T-helper 1 cell treated with Interleukin-12 subunit alpha and Interleukin-12 subunit beta and Interleukin-4 antibody, amounts not matched to agents 30 μg/mL and 1 μg/mL, for 36 hours (primary cell): Measurements from ENCODE around the gene HELT.
A peak's percentile ranks its signal among the peaks of the same experiment; 100 is the strongest.

ENCODE experiments used
- H3K27ac Mint-ChIP-seq: one replicate; pipeline ENCODE4 v1.8.0; 2021; ENCODE audit warnings: mild to moderate bottlenecking, mixed read lengths
- H3K27me3 Mint-ChIP-seq: one replicate; pipeline ENCODE4 v1.8.0; 2021; ENCODE audit warnings: low read depth, mixed read lengths
- H3K36me3 Mint-ChIP-seq: one replicate; pipeline ENCODE4 v1.8.0; 2021; ENCODE audit warnings: low read depth, mixed read lengths
- H3K4me1 Mint-ChIP-seq: one replicate; pipeline ENCODE4 v1.8.0; 2021; ENCODE audit warnings: low read depth, mixed read lengths
- H3K4me3 Mint-ChIP-seq: one replicate; pipeline ENCODE4 v1.8.0; 2021; ENCODE audit warnings: mild to moderate bottlenecking, moderate library complexity, mixed read lengths
- H3K9me3 Mint-ChIP-seq: one replicate; pipeline ENCODE4 v1.8.0; 2021; ENCODE audit warnings: mixed read lengths

The HELT gene

DNA sequence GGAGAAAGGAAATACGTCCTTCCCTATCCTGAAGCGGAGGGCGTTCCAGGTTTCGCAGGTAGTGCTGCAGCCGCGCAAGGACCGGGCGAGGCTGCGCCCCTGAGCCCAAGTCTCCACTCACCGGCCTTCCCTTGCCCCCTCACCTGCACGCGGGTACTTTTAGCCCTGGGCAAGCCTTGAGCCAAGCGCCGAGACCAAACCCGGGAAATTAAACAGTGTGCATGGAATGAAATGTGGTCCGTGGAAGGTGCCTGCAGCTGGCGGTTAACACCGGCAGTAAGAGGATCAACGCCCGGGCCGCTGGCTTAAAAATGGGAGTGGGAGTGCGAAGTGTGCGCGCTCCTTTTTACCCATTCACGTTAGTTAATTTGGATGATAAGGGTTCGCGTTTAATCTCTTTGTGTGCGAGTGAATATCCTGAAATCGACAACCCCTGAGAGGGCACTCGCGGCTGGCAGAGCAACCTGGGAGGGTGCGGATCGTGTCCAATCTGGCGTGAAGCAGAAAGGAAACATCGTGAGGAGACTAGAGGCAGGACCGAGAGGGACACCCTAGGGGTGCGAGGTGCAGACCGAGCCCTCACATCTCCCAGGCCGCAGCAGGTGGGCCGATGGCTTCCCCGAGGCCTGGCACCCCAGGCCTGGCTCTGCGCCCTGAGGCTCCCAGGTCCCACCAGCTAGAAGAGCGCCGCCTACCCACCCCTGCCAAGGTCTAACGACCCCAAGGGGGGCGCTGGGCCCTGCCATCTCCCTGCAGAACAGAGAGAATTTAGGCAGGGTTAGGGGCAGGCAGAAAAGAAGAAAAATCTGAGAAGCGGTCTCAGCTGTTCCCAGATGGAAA is 2.0 kb upstream of the HELT start:
- H3K4me1 Mint-ChIP-seq = peaks cover 21% of the 10 kb centered on the region
- H3K27me3 Mint-ChIP-seq = peaks cover 94% of the 10 kb centered on the region
- no peak overlapping the region for H3K27ac Mint-ChIP-seq
- no peaks in the 10 kb centered on the region for H3K9me3 Mint-ChIP-seq
- H3K36me3 Mint-ChIP-seq = no peaks in the 10 kb centered on the region
- no peak overlapping the region for H3K4me3 Mint-ChIP-seq

DNA sequence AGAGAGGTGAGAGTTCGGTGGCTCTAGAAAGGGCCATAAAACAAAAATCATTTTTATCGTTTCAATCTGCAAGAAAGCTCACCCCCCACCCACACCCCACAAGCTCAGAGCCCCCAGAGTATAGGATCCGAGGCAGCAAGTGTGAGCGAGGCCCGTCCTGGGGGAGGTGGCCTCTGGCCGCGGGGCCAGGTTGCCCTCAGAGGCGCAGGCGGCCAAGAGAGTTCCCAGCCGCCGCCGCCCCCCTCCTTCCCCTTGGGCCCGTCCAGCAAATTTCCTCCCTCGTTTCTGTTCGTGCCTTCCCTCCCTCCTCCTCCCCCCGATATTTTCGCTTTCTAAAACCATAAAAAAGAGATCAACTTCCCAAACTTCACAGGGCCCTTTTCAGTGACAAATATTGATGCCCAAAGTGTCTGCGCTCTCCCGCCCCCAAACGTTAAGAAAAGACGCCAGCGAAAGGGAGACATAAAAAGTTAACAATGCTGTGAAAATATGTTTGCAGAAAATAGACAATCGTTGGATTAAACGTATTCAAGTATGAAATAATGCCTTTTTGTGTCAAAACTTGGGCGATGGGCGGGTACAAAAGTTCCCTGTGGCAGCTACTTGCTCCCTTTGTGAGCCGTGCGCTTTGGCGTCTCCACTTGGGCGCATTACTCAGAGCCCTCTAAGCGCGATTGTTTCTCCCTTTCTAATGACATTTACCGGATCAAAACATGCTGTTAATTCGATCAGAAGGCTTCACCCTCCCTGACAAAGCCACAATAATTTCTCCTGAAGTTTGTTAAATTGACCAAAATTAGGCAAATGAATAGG is 1.1 kb upstream of the HELT start:
- Mint-ChIP-seq H3K4me3 (no peak overlapping the region), H3K36me3 (no peaks in the 10 kb centered on the region), H3K4me1 (peaks cover 21% of the 10 kb centered on the region), H3K27ac (no peak overlapping the region), H3K9me3 (no peaks in the 10 kb centered on the region), H3K27me3 (peaks cover 94% of the 10 kb centered on the region)

DNA sequence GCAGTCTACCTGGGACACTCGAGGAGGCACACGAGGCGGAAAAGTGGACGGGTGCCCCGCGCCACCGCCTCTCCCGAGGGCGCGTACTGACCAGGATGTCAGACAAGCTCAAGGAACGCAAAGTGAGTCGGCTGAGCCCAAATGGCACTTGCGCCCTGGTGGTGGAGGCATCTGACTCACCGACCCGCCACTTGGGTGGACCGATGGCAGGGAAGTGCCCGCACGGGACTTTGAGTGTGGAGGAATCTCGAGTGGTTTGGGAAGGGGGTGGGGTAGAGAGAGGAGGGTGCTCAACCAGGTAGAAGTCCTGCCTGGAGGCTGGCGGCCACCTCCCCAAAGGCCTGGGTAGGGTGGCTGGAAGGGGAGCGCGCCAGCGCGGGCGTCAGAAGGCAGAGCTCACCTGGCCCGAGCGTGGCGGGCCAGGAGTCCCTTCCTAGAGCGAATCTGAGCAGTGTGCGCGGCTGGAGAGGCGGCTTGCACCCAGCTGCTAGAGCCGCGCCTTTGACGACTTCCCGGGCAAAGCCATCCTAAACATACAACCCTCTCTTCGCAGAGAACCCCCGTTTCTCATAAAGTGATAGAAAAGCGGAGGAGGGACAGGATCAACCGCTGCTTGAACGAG is 655 bp downstream of the HELT start:
- H3K27ac Mint-ChIP-seq = peak overlapping the region; percentile 57
- H3K9me3 Mint-ChIP-seq = no peaks in the 10 kb centered on the region

DNA sequence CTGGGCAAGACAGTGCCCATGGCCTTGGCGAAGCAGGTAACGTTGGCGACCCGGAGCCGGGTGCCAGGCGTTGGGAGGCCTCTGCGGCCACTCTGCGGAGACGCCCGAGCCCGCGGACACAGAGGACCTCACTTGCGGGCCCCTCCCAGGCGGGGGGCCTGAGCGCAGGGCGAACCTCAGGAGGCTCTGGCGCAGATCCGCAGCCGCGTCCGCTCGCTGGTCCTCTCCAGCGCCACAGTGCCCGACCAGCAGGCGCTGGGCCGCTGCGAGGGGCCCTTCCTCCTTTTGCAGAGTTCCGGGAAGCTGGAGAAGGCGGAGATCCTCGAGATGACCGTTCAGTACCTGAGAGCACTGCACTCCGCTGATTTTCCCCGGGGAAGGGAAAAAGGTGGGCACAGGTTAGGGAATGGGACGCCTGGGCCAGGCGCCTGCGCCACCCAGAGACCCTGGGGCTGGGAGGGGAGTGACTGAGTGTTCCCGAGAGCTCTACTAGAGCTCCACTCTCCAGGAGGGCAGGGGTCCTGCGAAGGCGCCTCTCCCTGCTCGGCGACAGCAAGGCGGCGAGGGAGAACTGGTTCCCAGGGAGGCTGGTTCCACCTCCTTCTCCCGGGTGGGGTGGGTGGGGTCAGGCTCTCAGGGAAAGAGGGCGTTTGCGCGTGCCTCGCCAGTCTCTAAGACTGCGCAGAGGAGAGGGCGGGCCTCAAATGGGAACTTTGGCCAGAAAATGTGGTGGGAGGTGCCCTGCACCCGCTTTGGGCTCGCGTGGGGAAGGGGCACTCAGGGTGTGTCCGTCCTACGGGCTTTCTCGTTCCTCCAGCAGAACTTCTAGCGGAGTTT is 1.4 kb downstream of the HELT start:
- Mint-ChIP-seq H3K4me1 (peaks cover 10% of the 10 kb centered on the region), H3K27me3 (peaks cover 97% of the 10 kb centered on the region), H3K4me3 (no peak overlapping the region), H3K36me3 (no peaks in the 10 kb centered on the region), H3K9me3 (no peaks in the 10 kb centered on the region), H3K27ac (no peak overlapping the region)

More for the DNA sequence above, 655 bp downstream of the HELT start:
- Mint-ChIP-seq H3K4me1 (peaks cover 15% of the 10 kb centered on the region), H3K4me3 (no peak overlapping the region), H3K36me3 (no peaks in the 10 kb centered on the region), H3K27me3 (peaks cover 97% of the 10 kb centered on the region)

DNA sequence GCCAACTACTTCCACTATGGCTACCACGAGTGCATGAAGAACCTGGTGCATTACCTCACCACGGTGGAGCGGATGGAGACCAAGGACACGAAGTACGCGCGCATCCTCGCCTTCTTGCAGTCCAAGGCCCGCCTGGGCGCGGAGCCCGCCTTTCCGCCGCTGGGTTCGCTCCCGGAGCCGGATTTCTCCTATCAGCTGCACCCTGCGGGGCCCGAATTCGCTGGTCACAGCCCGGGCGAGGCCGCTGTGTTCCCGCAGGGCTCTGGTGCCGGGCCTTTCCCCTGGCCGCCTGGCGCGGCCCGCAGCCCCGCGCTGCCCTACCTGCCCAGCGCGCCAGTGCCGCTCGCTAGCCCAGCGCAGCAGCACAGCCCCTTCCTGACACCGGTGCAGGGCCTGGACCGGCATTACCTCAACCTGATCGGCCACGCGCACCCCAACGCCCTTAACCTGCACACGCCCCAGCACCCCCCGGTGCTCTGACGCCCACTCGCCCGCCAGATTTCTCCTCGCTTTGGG is 2.1 kb downstream of the HELT start:
- Mint-ChIP-seq H3K36me3 (no peaks in the 10 kb centered on the region), H3K4me1 (peaks cover 10% of the 10 kb centered on the region), H3K4me3 (no peak overlapping the region), H3K27me3 (peaks cover 97% of the 10 kb centered on the region), H3K27ac (peak overlapping the region; percentile 69), H3K9me3 (no peaks in the 10 kb centered on the region)

DNA sequence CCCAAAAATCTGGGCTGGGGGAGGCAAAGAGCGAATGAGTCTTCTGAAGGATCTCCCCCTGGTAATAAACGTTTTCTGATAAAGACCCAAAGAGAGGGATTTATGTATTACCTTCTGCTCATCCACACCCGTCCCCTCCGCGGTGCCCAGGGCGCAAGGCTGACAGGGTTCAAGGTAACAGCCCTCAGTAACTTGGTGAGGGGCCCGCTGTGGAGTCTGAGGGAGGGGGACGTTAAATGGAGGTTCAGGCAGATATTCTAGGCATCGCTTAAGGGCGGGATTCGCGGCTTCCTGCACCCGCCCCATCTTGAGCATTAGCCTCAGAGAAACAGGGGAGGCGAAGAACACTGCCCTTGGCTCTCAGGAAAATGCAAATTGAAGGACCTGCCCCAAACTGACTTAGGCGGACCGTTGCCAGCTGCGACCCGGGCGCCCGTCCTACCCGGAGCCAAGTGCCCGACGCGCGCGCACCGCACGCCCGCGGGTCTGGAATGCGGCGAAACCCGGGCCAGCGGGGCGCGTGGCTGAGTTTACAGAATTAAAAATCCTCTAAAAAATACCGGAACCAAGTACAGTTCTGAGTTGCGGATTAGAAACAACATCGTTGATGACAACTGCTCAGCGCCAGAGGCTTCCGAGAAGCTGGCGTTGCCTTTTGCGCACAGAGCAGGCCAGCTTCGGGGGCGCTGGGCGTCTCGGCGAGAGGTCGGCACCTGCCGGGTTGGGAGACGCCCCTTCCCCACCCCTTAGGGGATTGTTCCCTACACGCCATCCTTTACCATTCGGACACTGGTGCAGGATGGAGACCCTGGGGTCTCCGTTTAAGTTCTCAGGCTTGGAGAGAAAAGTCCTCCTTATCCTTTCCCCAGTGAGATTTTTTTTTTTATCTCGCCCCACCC is 2.8 kb downstream of the HELT start:
- Mint-ChIP-seq H3K4me1 (peaks cover 8% of the 10 kb centered on the region), H3K36me3 (no peaks in the 10 kb centered on the region), H3K9me3 (no peaks in the 10 kb centered on the region), H3K27me3 (peaks cover 97% of the 10 kb centered on the region), H3K27ac (peak overlapping the region; percentile 69), H3K4me3 (no peak overlapping the region)

DNA sequence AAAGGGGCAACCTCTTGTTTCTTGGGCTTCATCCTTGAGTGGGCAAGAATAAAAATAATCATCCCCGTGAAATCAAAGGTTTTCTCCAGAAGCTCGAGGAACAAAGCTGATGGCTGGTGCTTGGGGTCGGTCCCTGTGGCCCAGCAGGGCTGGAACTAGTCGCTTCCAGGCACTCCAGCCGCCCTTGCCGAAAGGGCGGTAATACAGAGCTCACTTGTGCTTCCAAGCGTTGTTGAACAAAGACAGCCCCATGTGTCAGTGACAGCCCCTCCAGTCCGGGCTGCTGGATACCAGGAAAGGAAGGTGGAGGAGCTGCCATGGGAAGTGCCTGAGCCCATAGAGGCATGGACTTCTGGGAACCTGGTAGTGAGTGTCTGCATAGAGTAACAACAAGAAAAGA is 5.2 kb downstream of the HELT start:
- Mint-ChIP-seq H3K27me3 (peaks cover 96% of the 10 kb centered on the region), H3K4me3 (no peak overlapping the region)

DNA sequence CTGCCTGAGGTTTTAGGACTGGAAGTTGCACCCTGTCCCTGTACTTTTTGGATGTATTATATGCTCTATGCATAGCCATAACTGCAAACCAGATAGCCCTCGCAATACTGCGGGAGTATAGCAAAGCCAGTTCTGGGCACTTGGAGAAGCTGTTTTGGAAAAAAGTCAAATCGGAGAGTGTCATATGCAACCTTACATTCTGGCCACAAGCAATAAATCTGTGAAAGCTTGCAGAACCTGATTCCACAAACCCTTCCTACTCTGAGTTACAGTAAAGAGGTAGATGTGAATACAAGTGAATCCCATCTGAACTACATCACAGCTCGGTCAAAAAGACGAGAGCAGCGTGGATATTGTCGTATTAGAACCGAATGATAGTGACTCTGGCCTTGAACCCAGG is 10.3 kb downstream of the HELT start:
- H3K9me3 Mint-ChIP-seq = no peaks in the 10 kb centered on the region
- H3K4me1 Mint-ChIP-seq = no peaks in the 10 kb centered on the region
- no peak overlapping the region for H3K4me3 Mint-ChIP-seq
- H3K27ac Mint-ChIP-seq = no peak overlapping the region
- H3K27me3 Mint-ChIP-seq = peaks cover 79% of the 10 kb centered on the region
- H3K36me3 Mint-ChIP-seq = no peaks in the 10 kb centered on the region

More for the DNA sequence above, 5.2 kb downstream of the HELT start:
- Mint-ChIP-seq H3K27ac (no peak overlapping the region), H3K36me3 (no peaks in the 10 kb centered on the region), H3K4me1 (peaks cover 4% of the 10 kb centered on the region), H3K9me3 (no peaks in the 10 kb centered on the region)

DNA sequence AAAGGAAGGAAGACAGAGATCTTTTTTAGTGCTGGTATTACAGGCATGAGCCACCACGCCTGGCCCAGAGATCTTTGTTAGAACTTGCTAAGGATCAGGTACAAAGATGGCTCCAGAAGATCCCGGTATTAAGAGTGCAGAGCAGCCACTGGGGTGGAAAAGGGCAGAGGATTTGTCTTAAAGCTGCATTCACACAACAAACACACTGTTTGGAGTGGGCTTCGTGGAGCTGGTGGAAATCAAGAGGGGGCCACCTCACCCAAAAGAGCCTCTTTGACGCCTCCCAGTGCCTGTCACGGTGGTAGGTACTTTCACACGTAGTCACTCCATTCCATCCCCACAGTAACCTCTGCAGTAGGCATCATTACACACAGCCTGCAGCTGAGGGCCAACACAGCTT is 13.3 kb downstream of the HELT start:
- Mint-ChIP-seq H3K27me3 (peaks cover 62% of the 10 kb centered on the region), H3K9me3 (no peaks in the 10 kb centered on the region), H3K4me1 (no peaks in the 10 kb centered on the region), H3K36me3 (no peaks in the 10 kb centered on the region), H3K27ac (no peak overlapping the region), H3K4me3 (no peak overlapping the region)

DNA sequence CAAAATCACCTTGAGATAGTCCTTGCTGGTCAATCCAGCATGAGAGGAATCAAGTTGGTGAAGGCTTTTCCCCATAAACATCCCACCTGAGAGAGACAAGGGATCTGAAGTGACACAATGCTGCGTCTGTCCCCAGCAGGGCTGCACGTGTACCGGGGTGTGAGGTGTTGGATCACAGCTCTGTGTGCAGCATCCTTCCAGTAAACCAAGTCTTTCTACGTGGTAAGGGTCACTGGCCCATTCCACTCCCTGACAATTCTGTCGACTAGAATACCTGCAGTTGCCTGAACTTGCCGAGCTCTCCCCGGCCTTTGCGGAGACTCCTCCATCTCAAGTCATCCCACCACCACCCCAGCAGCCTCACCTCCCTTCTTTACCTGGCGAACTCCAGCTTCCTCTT is 14.8 kb downstream of the HELT start:
- Mint-ChIP-seq H3K4me3 (no peak overlapping the region), H3K4me1 (no peaks in the 10 kb centered on the region), H3K36me3 (no peaks in the 10 kb centered on the region), H3K9me3 (no peaks in the 10 kb centered on the region), H3K27ac (no peak overlapping the region), H3K27me3 (peaks cover 54% of the 10 kb centered on the region)

DNA sequence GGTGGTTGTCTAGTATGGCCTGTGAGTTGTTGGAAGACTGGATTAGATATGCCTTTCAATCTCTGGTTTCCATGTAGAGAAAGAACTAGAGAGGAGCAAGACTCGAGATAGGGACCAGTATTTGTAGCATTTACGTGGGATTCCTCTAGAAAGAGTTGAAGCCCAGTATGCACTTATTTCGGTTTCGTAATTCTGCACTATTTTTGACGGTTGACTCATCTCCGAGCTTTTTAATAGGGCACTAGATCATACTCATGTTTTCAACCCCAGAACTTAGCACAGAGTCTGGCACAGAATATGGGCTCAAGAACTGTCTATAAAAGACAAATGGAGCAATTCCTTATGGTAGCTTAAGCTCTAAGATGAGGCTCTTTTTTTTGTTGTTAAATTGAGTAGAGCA is 15.7 kb downstream of the HELT start:
- H3K36me3 Mint-ChIP-seq = no peaks in the 10 kb centered on the region
- H3K4me3 Mint-ChIP-seq = no peak overlapping the region
- H3K27me3 Mint-ChIP-seq = peaks cover 47% of the 10 kb centered on the region
- H3K9me3 Mint-ChIP-seq = no peaks in the 10 kb centered on the region
- H3K4me1 Mint-ChIP-seq = no peaks in the 10 kb centered on the region
- H3K27ac Mint-ChIP-seq = no peak overlapping the region

DNA sequence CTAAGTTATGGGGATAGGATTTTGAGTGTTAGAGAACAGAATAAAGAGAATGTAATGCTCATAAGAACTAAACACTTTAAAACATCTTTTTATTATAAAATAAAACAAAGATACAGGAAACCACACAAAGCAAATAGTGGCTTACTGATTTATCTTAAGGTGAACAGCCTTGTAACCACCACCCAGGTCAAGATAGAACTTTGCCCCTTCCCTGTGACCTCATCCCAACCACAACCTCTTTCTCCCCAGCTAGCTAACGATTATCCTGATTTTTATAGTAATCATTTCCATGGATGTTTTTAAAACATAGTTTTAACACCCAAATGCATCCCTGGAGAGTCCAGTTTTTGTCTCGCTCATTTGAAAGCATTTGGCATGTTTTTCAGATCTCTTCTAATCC is 17.0 kb downstream of the HELT start:
- peaks cover 4% of the 10 kb centered on the region for H3K4me1 Mint-ChIP-seq
- H3K36me3 Mint-ChIP-seq = no peaks in the 10 kb centered on the region
- peaks cover 40% of the 10 kb centered on the region for H3K27me3 Mint-ChIP-seq
- H3K9me3 Mint-ChIP-seq = no peaks in the 10 kb centered on the region
- H3K4me3 Mint-ChIP-seq = no peak overlapping the region
- H3K27ac Mint-ChIP-seq = no peak overlapping the region

DNA sequence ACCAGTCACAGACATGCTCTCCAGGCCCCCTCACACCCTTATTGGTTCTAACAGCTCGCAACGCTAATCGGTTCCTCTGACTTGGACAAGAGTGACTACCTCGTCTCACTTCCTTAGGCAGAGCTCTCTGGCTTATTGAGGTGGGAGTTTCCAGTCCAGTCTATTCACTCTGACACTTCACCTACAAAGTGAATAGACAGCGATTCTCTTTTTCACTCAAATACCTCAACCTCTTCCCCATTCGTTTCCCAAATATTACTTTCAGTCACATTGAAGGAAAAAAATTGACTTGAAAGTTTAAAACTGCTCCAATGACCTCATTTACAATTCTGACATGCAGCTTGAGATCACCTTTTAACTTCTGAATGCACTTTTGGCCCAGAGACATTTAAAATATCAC is 17.7 kb downstream of the HELT start:
- H3K27ac Mint-ChIP-seq = no peak overlapping the region
- peaks cover 4% of the 10 kb centered on the region for H3K4me1 Mint-ChIP-seq
- no peaks in the 10 kb centered on the region for H3K36me3 Mint-ChIP-seq
- no peak overlapping the region for H3K4me3 Mint-ChIP-seq
- H3K27me3 Mint-ChIP-seq = peaks cover 43% of the 10 kb centered on the region
- no peaks in the 10 kb centered on the region for H3K9me3 Mint-ChIP-seq
